Measurements from ENCODE around the gene ZDHHC17. TPM values are rescaled to one million over a fixed set of nuclear protein-coding genes. Genes with fewer than 3 reads are reported as not detected.

Gene ZDHHC17
- total RNA-seq, 1 experiment from 2014 or later = 25.3 TPM

- Histone ChIP-seq H3K9me3 (ENCODE audit: control insufficient read depth in 1 of 2, insufficient read depth in 1 of 2, low read depth in 1 of 2, low read length in 2 of 2) (no peaks in the 10 kb centered on the region), H2AFZ (ENCODE audit: low read depth, low read length, poor library complexity, severe bottlenecking) (peak overlapping the region; percentile 73), H3K4me1 (ENCODE audit: control insufficient read depth in 1 of 2, insufficient read depth in 2 of 2, low read length in 2 of 2) (peaks cover 0 to 8% of the 10 kb centered on the region in 2 experiments; a peak in 3 of 4 replicates), H3K79me2 (ENCODE audit: insufficient read depth, low read length) (no peaks in the 10 kb centered on the region), H3K4me2 (ENCODE audit: low read length) (0 out of 2 replicates have a peak overlapping the region, but pooled peaks have one; percentile 3), H4K20me1 (ENCODE audit: insufficient read depth) (no peaks in the 10 kb centered on the region), H3K27me3 (ENCODE audit: insufficient read depth, low read length) (no peaks in the 10 kb centered on the region), H3K9me2 (ENCODE audit: insufficient read depth) (no peaks in the 10 kb centered on the region), H3K9ac (ENCODE audit: low read length) (no peak overlapping the region), H3K36me3 (ENCODE audit: control insufficient read depth in 1 of 2, insufficient read depth in 2 of 2, low read length in 2 of 2) (no peaks in the 10 kb centered on the region), H3K4me3 (replicated peaks in 1 of 2; ENCODE audit: low read depth in 1 of 2, low read length in 2 of 2) (no peak overlapping the region), H3K27ac (ENCODE audit: low read depth, low read length) (no peak overlapping the region)
- ChIA-PET POLR2A (no interaction called here), CTCF (no interaction called here), RAD21 (ENCODE audit: low non-redundant PET in 1 of 2, low total read pairs in 2 of 2, uncharacterized antibody in 2 of 2, unreplicated experiment in 2 of 2) (no interaction called here)
- ATAC-seq (peak; percentile 78), DNase-seq (ENCODE audit: low read depth, low spot score) (peak; percentile 12)
- intact Hi-C loops (cut with micrococcal nuclease) = no loop called here
- BruUV-seq (replicated peaks) = no TSS peak
- TF ChIP-seq CTCF (IDR thresholded peaks at IDR 0.05 in 2 of 3, conservative IDR thresholded peaks at IDR 0.05 in 1 of 3; ENCODE audit: borderline replicate concordance in 1 of 3, insufficient read depth in 1 of 3, low read depth in 2 of 3, low read length in 2 of 3) (no peak), CBX3 (IDR thresholded peaks at IDR 0.05; ENCODE audit: low read depth) (no peak), EGR1 (IDR thresholded peaks at IDR 0.05; ENCODE audit: low read depth) (peak; percentile 60; the same call in 1 of the 2 replicates), POLR2A (IDR thresholded peaks at IDR 0.05; ENCODE audit: borderline replicate concordance, extremely low read depth, insufficient read depth, insufficient read length) (no peak), JUND (IDR thresholded peaks at IDR 0.05) (0 out of 2 replicates have a peak, but pooled peaks have one; percentile 18)
Measured at GRCh38 chr12:76890151-76891143, 126.5 kb downstream of the ZDHHC17 start.

GRCh38 chr12:76891609-76892008 is 127.7 kb downstream of the ZDHHC17 start:
- POLR2A ChIA-PET = no interaction called here
- Histone ChIP-seq H3K4me3 (replicated peaks in 1 of 2; ENCODE audit: low read depth in 1 of 2, low read length in 2 of 2) (no peak overlapping the region), H4K20me1 (ENCODE audit: insufficient read depth) (no peaks in the 10 kb centered on the region), H3K27ac (ENCODE audit: low read depth, low read length) (no peak overlapping the region), H3K27me3 (ENCODE audit: insufficient read depth, low read length) (no peaks in the 10 kb centered on the region), H3K9ac (ENCODE audit: low read length) (no peak overlapping the region), H3K9me2 (ENCODE audit: insufficient read depth) (no peaks in the 10 kb centered on the region), H3K9me3 (ENCODE audit: control insufficient read depth in 1 of 2, insufficient read depth in 1 of 2, low read depth in 1 of 2, low read length in 2 of 2) (no peaks in the 10 kb centered on the region), H3K4me1 (ENCODE audit: control insufficient read depth in 1 of 2, insufficient read depth in 2 of 2, low read length in 2 of 2) (peaks cover 0 to 8% of the 10 kb centered on the region in 2 experiments; a peak in 3 of 4 replicates), H3K4me2 (ENCODE audit: low read length) (no peak overlapping the region), H3K79me2 (ENCODE audit: insufficient read depth, low read length) (no peaks in the 10 kb centered on the region), H3K36me3 (ENCODE audit: control insufficient read depth in 1 of 2, insufficient read depth in 2 of 2, low read length in 2 of 2) (no peaks in the 10 kb centered on the region), H2AFZ (ENCODE audit: low read depth, low read length, poor library complexity, severe bottlenecking) (no peak overlapping the region)
- RAD21 ChIA-PET (ENCODE audit: low non-redundant PET in 1 of 2, low total read pairs in 2 of 2, uncharacterized antibody in 2 of 2, unreplicated experiment in 2 of 2) = no interaction called here
- BruUV-seq (replicated peaks) = no TSS peak
- CTCF ChIA-PET = no interaction called here
- no peak for ATAC-seq
- intact Hi-C loops (cut with micrococcal nuclease) = no loop called here
- no peak for TF ChIP-seq JUND (IDR thresholded peaks at IDR 0.05)
- TF ChIP-seq ZFX (IDR thresholded peaks at IDR 0.05) = no peak
- no peak for TF ChIP-seq RAD21 (IDR thresholded peaks at IDR 0.05; ENCODE audit: low read depth)
- TF ChIP-seq POLR2A (IDR thresholded peaks at IDR 0.05; ENCODE audit: borderline replicate concordance, extremely low read depth, insufficient read depth, insufficient read length) = no peak
- TF ChIP-seq FOSL1 (IDR thresholded peaks at IDR 0.05; ENCODE audit: low read depth) = no peak
- no peak for TF ChIP-seq ZBTB33 (IDR thresholded peaks at IDR 0.05; ENCODE audit: extremely low read depth, insufficient replicate concordance, low read length)
- no peak for TF ChIP-seq EGR1 (IDR thresholded peaks at IDR 0.05; ENCODE audit: low read depth)
- no peak for TF ChIP-seq YY1 (IDR thresholded peaks at IDR 0.05; ENCODE audit: extremely low read depth, insufficient replicate concordance, low read depth, low read length)
- no peak for TF ChIP-seq SRF (IDR thresholded peaks at IDR 0.05; ENCODE audit: low read depth)
- TF ChIP-seq ATF3 (IDR thresholded peaks at IDR 0.05) = no peak
- no peak for DNase-seq (ENCODE audit: low read depth, low spot score)

Data from HCT116 (cell line).